H54 (cell line): Measurements from ENCODE around the gene CLEC2L.
"Not testable (repeated sequence)": the region's sequence is repeated elsewhere in the genome, so short reads cannot be mapped to it uniquely, and the experiment has no call there.

Source experiments
- DNase-seq: peaks from one replicate; pipeline ENCODE4 v3.0.0; 2011; ENCODE audit warnings: low spot score, mixed read lengths; ENCODE audit not compliant: insufficient read length
- FAIRE-seq: peaks from 3 replicates; lab custom pipeline; 2011; peaks lifted over from hg19 to GRCh38; lab: Jason Lieb, UNC
- POLR2A ChIP-seq: IDR thresholded peaks from 2 replicates; pipeline ENCODE4 v1.6.1; 2011; ENCODE audit warnings: low read depth, mild to moderate bottlenecking, low read length

Gene CLEC2L

GRCh38 chr7:139532636-139533155 is 9.2 kb downstream of the CLEC2L start:
- no peak for TF ChIP-seq POLR2A
- FAIRE-seq (no peak), DNase-seq (no peak)

DNA sequence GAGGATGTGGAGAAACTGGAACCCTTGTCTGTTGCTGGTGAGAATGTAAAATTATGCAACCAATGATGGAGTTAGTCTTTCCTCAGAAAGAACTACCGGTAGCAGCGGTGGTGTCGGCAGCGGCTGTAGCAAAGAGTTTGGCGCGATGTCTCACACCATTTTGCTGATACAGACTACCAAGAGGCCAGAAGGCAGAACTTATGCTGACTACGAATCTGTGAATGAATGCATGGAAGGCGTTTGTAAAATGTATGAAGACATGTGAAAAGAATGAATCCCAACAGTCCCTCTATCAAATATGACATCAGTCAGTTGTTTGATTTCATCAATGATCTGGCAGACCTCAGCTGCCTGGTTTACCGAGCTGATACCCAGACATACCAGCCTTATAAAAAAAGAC is 10.6 kb downstream of the CLEC2L start:
- no peak for TF ChIP-seq POLR2A
- no peak for FAIRE-seq

GRCh38 chr7:139534966-139535651 is 11.6 kb downstream of the CLEC2L start:
- FAIRE-seq: no peak
- no peak for TF ChIP-seq POLR2A
- no peak for DNase-seq

More for the DNA sequence above, 10.6 kb downstream of the CLEC2L start:
- no peak for DNase-seq

DNA sequence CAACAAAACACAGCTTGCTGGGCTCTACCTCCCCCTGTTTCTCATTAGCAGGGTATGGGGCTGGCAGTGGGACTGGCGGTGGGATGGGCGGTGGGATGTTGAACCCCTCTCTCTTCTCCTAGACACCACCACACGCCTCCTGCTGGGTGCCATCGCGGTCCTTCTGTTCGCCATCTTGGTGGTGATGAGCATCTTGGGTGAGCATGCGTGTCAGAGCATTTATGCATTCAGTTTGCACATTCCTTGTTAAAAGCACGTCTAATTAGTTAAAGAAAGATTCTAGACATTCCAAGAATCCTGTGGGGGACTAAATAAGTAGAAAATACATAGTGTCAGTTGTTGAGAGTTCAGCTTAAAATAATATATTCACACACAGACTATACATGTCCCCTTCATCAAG is 12.7 kb downstream of the CLEC2L start:
- FAIRE-seq: no peak
- TF ChIP-seq POLR2A: no peak
- no peak for DNase-seq

- FAIRE-seq (no peak), DNase-seq (no peak)
- TF ChIP-seq POLR2A: no peak
These were observed 15.6 kb downstream of the CLEC2L start for GRCh38 chr7:139538881-139539635.

DNA sequence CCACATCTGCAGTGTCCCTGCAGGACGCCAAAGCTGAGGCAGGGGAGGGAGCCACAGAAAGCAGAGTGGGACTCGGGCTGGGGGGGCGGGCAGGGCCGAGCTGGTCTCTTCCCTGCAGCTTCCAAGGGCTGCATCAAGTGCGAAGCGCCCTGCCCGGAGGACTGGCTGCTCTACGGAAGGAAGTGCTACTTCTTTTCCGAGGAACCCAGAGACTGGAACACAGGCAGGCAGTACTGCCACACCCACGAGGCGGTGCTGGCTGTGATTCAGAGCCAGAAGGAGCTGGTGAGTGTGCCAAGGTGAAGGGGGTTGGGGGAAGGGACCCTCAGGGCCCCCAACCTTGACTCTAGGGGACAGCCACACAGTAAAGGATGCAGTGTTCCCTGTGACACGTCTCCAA is 16.7 kb downstream of the CLEC2L start:
- TF ChIP-seq POLR2A: no peak
- DNase-seq: no peak
- FAIRE-seq: no peak

DNA sequence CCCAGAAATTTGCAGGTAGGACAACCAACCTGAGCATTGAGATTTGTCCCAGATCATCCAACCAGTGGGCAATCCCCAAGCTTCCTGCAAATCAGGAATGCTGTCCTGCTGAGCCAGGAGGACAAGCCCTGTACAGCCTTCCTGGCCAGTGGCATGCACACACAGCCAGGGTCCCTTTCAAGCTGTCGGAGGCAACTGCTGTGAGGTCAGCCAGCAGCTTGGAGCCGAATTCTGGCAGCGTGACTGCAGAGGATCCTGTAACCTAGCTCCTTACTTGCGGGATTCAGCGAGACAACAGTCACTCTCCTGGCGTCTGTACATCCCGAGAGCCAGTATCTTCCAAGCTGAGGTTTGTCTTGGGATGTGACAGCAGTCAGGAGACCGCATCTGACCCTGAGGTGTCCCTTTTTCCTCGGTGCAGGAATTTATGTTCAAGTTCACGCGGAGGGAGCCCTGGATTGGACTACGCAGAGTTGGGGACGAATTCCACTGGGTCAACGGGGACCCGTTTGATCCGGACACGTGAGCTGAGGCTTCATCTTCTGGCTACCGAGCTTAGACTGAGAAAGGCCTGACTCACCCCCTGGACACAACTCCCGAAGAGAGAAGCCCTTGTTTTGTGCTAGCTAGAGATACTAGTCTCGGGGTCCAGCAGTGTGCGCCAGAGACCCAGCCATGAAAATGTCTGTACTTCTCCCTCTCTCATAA is 18.3 kb downstream of the CLEC2L start:
- no peak for TF ChIP-seq POLR2A
- DNase-seq (no peak), FAIRE-seq (no peak)

DNA sequence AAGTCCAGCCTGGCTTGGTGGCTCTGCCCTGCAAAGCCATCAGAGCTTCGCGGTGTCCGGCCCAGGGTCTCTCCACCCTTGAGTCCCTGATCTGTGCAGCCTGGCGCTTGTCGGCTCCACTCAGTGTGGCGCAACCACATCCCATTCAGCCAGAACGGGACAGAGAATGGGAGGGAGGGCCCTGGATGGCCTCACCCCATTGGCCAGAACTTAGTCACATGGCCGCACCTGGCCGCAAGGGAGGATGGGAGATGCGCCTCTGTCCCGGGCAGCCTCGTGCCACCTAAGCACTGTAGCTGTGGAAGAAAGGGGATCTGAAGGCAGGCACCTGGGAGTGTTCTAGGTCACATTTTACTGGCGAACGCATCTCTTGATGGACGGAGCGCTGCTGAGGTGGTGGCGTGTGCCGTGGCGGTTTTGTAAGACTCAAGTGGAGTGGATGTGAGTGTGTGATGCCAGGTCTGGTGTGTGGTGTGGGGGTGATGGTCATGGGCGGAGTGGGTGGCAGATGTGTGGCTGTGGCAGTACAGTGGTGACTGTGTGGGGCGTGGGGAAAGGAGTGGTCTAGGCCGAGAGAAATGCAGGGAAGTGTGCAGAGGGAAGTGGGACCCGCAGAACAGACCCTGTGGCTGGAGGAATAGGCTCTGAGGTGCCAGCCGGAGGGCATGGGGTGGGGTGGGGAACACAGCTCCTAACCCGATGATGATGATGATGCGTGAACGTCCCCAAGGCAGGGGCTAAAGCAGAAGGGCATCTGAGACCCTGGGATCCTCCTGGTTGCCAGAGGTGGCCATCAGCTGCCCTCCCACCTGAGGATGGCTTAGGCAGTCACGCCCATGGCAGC is 19.0 kb downstream of the CLEC2L start:
- FAIRE-seq (no peak), DNase-seq (no peak)
- TF ChIP-seq POLR2A: no peak

GRCh38 chr7:139543801-139544603 is 20.5 kb downstream of the CLEC2L start:
- no peak for TF ChIP-seq POLR2A
- FAIRE-seq (no peak), DNase-seq (no peak)

- no peak for TF ChIP-seq POLR2A
- FAIRE-seq: no peak
- DNase-seq: no peak
These were observed 21.2 kb downstream of the CLEC2L start for GRCh38 chr7:139544645-139545044.

DNA sequence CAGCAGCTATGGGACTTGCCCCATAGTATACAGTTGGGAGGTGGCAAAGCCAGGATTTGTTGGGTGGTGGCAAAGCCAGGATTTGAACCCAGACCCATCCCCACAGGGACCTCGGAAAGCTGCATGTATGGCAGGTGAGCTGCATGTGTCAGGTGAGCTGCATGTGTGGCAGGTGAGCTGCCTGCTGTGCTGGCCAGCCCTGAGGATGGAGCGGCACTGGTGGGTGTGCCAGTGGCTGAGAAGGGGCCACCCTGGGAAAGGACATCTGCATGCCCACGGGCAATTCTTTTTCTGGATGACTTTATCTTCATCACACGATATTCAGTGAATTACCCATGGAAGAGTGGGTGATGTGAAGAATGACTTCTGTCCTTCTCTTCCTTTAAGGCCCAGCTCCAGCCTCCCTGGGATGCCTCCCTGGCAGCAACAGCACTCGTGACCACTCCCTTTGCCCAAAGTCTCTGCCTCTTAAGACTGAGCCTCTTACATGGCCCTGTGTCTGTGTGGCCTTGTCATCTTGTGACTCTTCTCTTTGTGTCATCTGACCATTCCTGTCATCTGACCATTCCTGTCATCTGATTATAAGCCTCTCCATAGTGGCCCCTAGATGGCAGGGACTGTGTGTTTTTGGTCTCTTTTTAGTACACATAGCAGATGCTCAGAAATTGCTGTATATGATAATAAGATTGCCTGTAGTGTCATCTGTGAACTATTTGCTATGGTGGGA is 25.0 kb downstream of the CLEC2L start:
- FAIRE-seq (no peak), DNase-seq (no peak)
- no peak for TF ChIP-seq POLR2A

- not testable (repeated sequence) for DNase-seq, FAIRE-seq
These were observed 30.7 kb downstream of the CLEC2L start for GRCh38 chr7:139553991-139554700.
